Transverse colon (tissue), 4 donors: ENCODE results near the gene BLOC1S5. TPM values are rescaled to one million over a fixed set of nuclear protein-coding genes. Genes with fewer than 3 reads are reported as not detected.

Experiments used
- DNase-seq: peaks from one replicate; pipeline ENCODE4 v3.0.0-alpha.2; 2019
- H3K27ac ChIP-seq, 4 donors: fragments of 200-600 bp; sonication (generic); 2 replicates each; pipeline ENCODE4 v1.5.1; 2016 to 2018; ENCODE audit warnings: inconsistent platforms in 4 of 4
- H3K27me3 ChIP-seq: fragments of 200-600 bp; sonication (generic); 2 replicates; pipeline ENCODE4 v1.5.1; 2017; ENCODE audit warnings: inconsistent platforms
- H3K36me3 ChIP-seq, 4 donors: fragments of 200-600 bp; sonication (generic); 2 replicates each; pipeline ENCODE4 v1.5.1; 2017 to 2019; ENCODE audit warnings: inconsistent platforms in 4 of 4
- H3K4me1 ChIP-seq, 4 donors: fragments of 200-600 bp; sonication (generic); 2 replicates each; pipeline ENCODE4 v1.5.1; 2017 to 2020; ENCODE audit warnings: inconsistent platforms in 4 of 4
- H3K4me3 ChIP-seq, 4 donors: fragments of 200-600 bp; sonication (generic); 1 replicate in 1 of 4; 2 replicates in 3 of 4; pipeline versions ENCODE4 v1.5.1 to v1.6.1; 2017 to 2019; ENCODE audit warnings: inconsistent platforms in 4 of 4
- H3K9me3 ChIP-seq, 2 donors: fragments of 200-600 bp; sonication (generic); 2 replicates each; pipeline ENCODE4 v1.5.1; 2017 to 2019; ENCODE audit warnings: inconsistent platforms in 2 of 2
- CTCF ChIP-seq, 5 experiments: fragments of 200-600 bp in 3 of 5; fragments of 450-650 bp in 2 of 5; sonication (generic) in 3 of 5; IDR thresholded peaks; 1 replicate in 2 of 5; 2 replicates in 3 of 5; pipeline ENCODE4 v1.5.1; 2016 to 2017; ENCODE audit warnings: antibody characterized with exemption in 5 of 5, inconsistent platforms in 3 of 5, mild to moderate bottlenecking in 2 of 5, moderate library complexity in 1 of 5
- EP300 ChIP-seq: sonication (generic); formaldehyde crosslinking; IDR thresholded peaks from one replicate; pipeline ENCODE4 v1.6.1; 2017; ENCODE audit warnings: antibody characterized with exemption, low read depth
- POLR2A ChIP-seq: fragments of 450-650 bp; IDR thresholded peaks from one replicate; pipeline ENCODE4 v1.6.1; 2016; ENCODE audit warnings: antibody characterized with exemption, mild to moderate bottlenecking, moderate library complexity
- POLR2AphosphoS5 ChIP-seq, 3 donors: sonication (generic); formaldehyde crosslinking; IDR thresholded peaks; one replicate each; pipeline ENCODE4 v1.6.1; 2016; ENCODE audit warnings: antibody characterized with exemption in 3 of 3
- WGBS, 2 donors: methylation state at CpG; one replicate each; pipeline ENCODE4 v1.1.5; 2018; ENCODE audit warnings: low coverage in 1 of 2; 5-methylcytosine and 5-hydroxymethylcytosine counted together
- in situ Hi-C, 4 donors: fragments of 200-750 bp; cut with MboI; loops; one replicate each; pipeline versions ENCODE4 v1.15.0 to v1.15.1; 2017; ENCODE audit warnings: low sequenced_read_pairs in 3 of 4, low pct_ligation_motif_present in 1 of 4, low pct_unique_long_range_greater_than_20kb in 1 of 4
- intact Hi-C: fragments of 100-400 bp; cut with DNase I; formaldehyde crosslinking; loops from one replicate; pipeline ENCODE4 v1.15.1; 2023; ENCODE audit warnings: low total_unique reads
- total RNA-seq, 4 donors: library from RNA; depleted of rRNA; stranded (reverse); fragments of >200 nt; gene quantifications; one replicate each; pipeline ENCODE4 v1.1.0, GENCODE V29; 2016

Gene BLOC1S5
- total RNA-seq, 4 donors from 2014 or later = 2.0 to 12.7 (median 10.3) TPM

DNA sequence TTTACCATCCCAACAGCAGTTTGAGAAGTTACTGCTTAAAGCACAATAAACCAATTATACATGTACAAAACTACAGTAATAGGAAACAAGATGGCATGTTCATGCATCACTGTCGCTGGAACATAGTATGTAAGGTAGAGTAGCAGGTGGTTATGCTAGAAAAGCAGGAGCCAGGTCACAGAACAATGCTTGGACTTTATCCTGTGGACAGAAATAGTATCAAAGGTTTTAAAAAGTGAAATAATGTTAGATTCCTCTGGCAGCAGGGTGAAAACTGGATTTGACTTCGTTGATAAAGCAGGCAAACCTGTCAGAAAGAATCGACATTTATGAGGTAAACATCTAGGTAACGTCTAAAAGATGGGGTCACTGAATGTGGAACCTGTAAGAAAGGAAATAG lies 2.5 kb downstream of the BLOC1S5 start:
- DNase-seq = no peak
- in situ Hi-C loops = no loop called here
- TF ChIP-seq CTCF (IDR thresholded peaks at IDR 0.05) = no peak
- TF ChIP-seq EP300 = no peak
- TF ChIP-seq POLR2AphosphoS5 (IDR thresholded peaks at IDR 0.05) = no peak
- TF ChIP-seq POLR2A = no peak
- Histone ChIP-seq H3K9me3 (no peaks in the 10 kb centered on the region), H3K4me3 (no peak overlapping the region), H3K27ac (no peak overlapping the region), H3K27me3 (no peaks in the 10 kb centered on the region), H3K36me3 (no peaks in the 10 kb centered on the region), H3K4me1 (peaks cover 0 to 16% (median 10%) of the 10 kb centered on the region in 4 donors)
- WGBS, 2 donors = 86 to 96% methylated on average over 4 of the region's 4 CpGs
- intact Hi-C loops = no loop called here

GRCh38 chr6:8060346-8060745 lies 3.8 kb downstream of the BLOC1S5 start:
- peaks cover 0 to 16% (median 10%) of the 10 kb centered on the region in 4 donors for H3K4me1 ChIP-seq
- H3K27me3 ChIP-seq = no peaks in the 10 kb centered on the region
- no peak for DNase-seq
- WGBS, 2 donors = 69 to 70% methylated on average over 3 of the region's 3 CpGs
- in situ Hi-C loops = no loop called here
- TF ChIP-seq POLR2AphosphoS5 (IDR thresholded peaks at IDR 0.05) (no peak), EP300 (no peak), CTCF (IDR thresholded peaks at IDR 0.05) (no peak)
- no peak overlapping the region for H3K4me3 ChIP-seq
- no peaks in the 10 kb centered on the region for H3K9me3 ChIP-seq
- no peak overlapping the region for H3K27ac ChIP-seq
- H3K36me3 ChIP-seq = no peaks in the 10 kb centered on the region
- intact Hi-C loops = no loop called here

DNA sequence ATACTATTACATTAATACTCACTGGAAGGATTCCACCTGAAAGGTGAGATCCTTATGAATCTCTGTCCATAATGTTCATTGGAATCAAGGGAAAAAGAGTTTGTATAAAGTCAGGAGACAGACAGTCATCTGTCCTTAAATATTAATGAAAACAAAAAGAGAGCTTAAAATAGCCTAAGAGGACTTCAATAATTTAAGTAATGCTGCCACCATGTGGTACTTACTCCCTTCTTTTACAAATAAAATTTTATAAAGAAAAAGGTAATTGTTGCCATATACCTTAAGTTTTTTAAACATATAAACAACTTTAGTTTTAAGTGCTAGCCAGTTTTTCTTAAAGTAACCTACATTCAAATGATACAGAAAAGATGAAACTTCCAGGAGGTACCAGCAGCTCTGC lies 5.1 kb downstream of the BLOC1S5 start:
- Histone ChIP-seq H3K4me3 (no peak overlapping the region), H3K4me1 (peaks cover 0 to 7% (median 3%) of the 10 kb centered on the region in 4 donors), H3K27me3 (no peaks in the 10 kb centered on the region), H3K9me3 (no peaks in the 10 kb centered on the region), H3K27ac (no peak overlapping the region), H3K36me3 (no peaks in the 10 kb centered on the region)
- TF ChIP-seq POLR2AphosphoS5 (IDR thresholded peaks at IDR 0.05) (no peak), POLR2A (no peak), EP300 (no peak), CTCF (IDR thresholded peaks at IDR 0.05) (peak in 1 of 5 experiments; percentile 16)
- intact Hi-C loops (no loop called here), in situ Hi-C loops (no loop called here)
- no peak for DNase-seq

DNA sequence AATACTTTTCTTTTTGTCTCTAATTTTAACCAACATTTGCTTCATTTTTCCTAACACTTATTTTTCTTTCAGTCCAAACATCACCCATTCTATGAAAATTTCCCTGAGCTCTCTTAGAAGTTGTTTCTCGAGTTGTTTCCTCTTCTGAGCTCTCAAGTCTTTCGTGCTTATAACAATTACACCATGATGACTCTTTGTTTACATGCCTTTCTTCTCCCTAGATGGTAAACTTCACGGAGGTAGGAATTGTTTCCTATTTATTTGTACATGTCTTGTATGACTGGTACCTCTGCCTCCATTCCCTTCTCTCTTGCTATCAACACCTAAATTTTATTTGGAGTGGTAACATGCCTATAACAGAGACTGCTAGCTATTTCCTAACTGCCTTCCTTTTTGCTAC lies 6.4 kb downstream of the BLOC1S5 start:
- no peak overlapping the region for H3K27ac ChIP-seq
- no peak for DNase-seq
- TF ChIP-seq EP300 (no peak), POLR2AphosphoS5 (IDR thresholded peaks at IDR 0.05) (no peak), POLR2A (no peak), CTCF (IDR thresholded peaks at IDR 0.05) (no peak)
- no peak overlapping the region for H3K4me3 ChIP-seq
- H3K4me1 ChIP-seq = no peaks in the 10 kb centered on the region
- WGBS, 2 donors = 72 to 77% methylated on average over 3 of the region's 3 CpGs
- intact Hi-C loops = no loop called here
- in situ Hi-C loops = no loop called here
- no peaks in the 10 kb centered on the region for H3K9me3 ChIP-seq
- H3K27me3 ChIP-seq = no peaks in the 10 kb centered on the region
- H3K36me3 ChIP-seq = no peaks in the 10 kb centered on the region
